HG03039 (cell line): ENCODE data around the gene ADIPOQ.
"Not testable (repeated sequence)": the region's sequence is repeated elsewhere in the genome, so short reads cannot be mapped to it uniquely, and the experiment has no call there.

ENCODE experiments used
- ATAC-seq: cut with Tn5 transposase; IDR thresholded peaks from one replicate; pipeline ENCODE4 v1.9.1; 2021; ENCODE audit warnings: mild to moderate bottlenecking, moderate library complexity; ENCODE audit not compliant: unreplicated experiment

Gene ADIPOQ

GRCh38 chr3:186870421-186871201, 28.1 kb downstream of the ADIPOQ start:
- no peak for ATAC-seq

DNA sequence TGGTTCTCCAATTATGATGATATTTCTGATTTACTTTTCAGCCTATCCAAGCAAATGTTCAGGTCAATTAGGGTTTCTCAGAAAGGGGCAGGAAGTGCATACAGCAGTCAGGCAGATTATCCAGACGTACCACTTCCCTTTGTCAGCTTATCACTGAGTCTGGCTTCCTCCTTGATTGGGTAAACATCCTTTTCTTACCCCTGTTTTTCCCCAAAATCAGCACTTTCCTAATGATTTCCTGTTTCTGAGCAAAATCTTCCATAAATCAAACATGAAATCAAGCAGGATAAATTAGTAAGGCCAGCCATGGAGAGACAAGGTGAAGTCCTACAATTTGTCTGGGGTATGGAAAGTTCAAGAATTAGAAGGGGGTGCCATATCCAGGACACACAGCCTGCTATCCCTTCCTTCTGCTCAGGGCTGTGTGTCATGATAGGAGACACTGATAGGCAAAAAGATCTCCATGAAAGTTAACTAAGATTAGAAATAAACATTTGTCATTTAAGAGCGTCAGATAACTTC, 29.0 kb downstream of the ADIPOQ start:
- no peak for ATAC-seq

DNA sequence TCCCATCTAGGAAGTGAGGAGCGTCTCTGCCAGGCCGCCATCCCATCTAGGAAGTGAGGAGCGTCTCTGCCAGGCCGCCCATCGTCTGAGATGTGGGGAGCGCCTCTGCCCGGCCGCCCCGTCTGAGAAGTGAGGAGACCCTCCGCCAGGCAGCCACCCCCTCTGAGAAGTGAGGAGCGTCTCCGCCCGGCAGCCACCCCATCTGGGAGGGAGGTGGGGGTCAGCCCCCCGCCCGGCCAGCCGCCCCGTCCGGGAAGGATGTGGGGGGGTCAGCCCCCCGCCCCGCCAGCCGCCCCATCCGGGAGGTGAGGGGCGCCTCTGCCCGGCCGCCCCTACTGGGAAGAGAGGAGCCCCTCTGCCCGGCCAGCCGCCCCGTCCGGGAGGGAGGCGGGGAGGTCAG, 31.3 kb downstream of the ADIPOQ start:
- not testable (repeated sequence) for ATAC-seq

GRCh38 chr3:186874216-186874615, 31.7 kb downstream of the ADIPOQ start:
- ATAC-seq = not testable (repeated sequence)

GRCh38 chr3:186874841-186875240, 32.3 kb downstream of the ADIPOQ start:
- not testable (repeated sequence) for ATAC-seq

DNA sequence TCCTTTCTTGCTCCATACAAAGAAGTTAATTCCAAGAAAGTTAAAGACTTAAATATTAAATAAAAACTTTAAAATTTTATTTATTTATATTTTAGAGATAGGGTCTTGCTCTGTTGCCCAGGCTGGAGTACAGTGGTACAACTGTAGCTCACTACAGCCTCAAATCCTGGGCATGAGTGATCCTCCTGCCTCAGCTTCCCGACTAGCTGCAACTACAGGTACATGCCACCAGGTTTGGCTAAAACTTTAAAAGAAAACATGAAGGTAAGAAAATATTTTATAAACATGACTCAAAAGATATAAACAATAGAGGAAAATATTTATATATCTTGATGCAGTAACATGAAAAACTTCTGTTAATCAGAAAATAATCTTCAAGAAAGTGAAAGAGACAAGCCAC, 33.2 kb downstream of the ADIPOQ start:
- ATAC-seq = no peak

DNA sequence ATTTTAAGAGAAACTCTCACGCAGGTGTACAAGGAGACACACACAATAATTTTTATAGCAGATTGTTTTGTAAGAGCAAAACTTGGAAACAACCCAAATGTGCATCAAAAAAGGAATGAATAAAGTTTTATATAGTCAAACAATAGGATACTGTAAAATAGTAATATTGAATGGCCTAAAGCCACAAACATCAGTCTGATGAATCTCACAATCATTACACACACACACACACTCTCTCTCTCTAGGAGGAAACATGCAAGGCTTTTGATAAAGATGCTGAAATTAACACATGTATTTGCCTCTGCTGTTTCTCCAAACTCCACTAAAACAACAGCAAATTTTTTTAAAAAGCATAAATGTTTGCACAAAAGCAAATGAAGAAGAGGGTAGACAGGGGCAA, 37.3 kb downstream of the ADIPOQ start:
- ATAC-seq = no peak

GRCh38 chr3:186880406-186880805, 37.9 kb downstream of the ADIPOQ start:
- ATAC-seq = no peak

GRCh38 chr3:186882150-186882524, 39.6 kb downstream of the ADIPOQ start:
- ATAC-seq = no peak

GRCh38 chr3:186882881-186883685, 40.6 kb downstream of the ADIPOQ start:
- no peak for ATAC-seq

DNA sequence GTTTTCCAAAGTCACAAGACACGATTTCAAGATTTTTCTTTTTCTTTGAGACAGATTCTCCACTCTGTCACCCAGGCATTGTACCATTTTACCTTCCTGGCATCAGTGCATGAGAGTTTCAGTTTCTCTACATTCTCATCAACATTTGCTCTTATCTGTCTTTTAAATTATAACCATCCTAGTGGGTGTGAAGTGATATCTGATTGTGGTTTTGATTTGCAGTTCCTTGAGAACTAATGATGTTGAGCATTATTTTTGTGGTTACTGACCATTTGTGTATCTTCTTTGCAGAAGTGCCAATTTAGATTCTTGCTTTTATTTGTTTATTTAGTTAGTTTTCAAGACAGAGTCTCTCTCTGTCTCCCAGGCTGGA, 41.2 kb downstream of the ADIPOQ start:
- ATAC-seq = no peak

- ATAC-seq = not testable (repeated sequence)
Measured at GRCh38 chr3:186884868-186885267, 42.4 kb downstream of the ADIPOQ start.

DNA sequence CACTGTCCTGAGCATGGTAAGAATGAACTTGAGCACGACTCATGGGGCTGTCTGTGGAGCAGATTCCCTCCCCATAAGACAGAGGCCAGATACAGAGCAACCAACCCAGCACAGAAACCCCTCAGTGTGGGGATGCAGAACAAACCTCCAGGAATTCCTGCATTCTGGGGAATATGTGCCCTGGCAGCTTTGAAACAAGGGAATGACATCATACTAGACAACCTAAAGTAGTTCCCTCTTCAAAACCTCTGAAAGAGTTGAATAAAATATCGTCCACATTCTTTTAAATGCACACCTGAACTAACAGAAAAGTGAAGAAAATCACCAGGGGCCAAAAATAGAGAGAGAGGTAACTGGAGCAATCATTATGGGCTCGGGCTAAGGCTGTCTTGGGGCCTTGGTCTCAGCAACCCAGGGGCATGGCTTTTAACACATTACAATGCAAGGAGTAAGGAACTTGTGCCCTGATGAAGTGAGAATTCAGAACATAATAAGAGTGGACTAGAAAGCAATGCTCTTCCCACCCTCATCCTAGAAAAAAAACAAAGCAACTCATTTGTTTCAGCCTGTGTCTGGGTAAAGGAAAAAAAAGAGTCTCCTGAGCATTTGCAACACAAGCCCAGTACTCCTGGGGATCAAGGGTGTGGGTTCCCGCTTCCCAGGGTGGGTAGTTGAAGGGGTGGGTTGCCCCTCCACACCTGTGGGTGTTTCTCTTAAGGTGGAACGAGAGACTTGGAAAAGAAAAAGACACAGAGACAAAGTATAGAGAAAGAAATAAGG, 43.9 kb downstream of the ADIPOQ start:
- no peak for ATAC-seq

GRCh38 chr3:186887507-186887938, 45.0 kb downstream of the ADIPOQ start:
- ATAC-seq = not testable (repeated sequence)

DNA sequence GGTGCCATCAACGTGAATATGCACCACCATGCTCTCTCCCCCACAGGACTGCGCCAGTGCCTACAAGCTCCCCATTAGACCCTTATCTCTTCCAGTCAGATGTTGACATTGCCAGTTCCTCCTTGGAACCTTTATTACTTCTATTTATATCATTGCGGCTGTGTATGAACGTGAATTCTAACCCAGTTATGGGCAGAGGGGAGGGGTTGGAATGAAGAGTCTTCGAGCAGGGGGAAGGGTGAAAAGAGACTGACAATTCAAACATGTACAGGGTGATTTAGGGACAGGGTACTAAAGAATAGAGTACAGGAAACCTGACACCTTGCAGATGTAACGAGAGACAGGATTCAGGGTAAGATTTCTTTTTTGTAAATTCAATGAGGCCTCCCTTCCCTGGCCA, 46.1 kb downstream of the ADIPOQ start:
- no peak for ATAC-seq

GRCh38 chr3:186889698-186890097, 47.2 kb downstream of the ADIPOQ start:
- not testable (repeated sequence) for ATAC-seq

GRCh38 chr3:186890911-186891310, 48.4 kb downstream of the ADIPOQ start:
- no peak for ATAC-seq

DNA sequence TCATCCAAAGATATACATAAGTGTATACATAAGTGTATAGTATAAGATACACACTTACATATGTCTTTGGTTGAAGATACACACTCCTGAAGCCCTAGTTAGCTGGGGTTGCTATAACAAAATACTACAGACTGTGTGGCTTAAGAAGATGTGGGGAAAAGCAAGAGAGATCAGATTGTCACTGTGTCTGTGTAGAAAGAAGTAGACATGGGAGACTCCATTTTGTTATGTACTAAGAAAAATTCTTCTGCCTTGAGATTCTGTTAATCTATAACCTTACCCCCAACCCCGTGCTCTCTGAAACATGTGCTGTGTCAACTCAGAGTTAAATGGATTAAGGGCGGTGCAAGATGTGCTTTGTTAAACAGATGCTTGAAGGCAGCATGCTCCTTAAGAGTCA, 50.6 kb downstream of the ADIPOQ start:
- ATAC-seq = not testable (repeated sequence)

DNA sequence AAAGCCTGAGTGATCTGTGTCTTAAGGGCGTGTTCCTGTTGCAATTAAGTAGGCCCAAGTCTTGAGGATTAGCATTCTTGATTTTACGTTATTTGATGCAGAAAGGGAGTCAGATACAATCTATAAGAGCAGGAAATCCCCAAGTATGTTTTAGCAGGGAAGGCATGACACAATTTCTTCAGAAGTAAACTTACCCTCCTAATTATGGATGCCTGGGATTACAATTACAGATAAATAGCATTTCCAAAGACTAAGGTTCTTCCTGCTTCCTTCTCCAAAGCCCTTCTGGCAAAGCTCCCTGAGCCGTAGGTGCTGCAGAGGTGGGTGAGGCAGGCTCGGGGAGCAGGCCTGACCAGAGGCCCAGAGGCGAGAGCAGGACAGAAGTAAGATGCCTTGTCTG, 52.9 kb downstream of the ADIPOQ start:
- no peak for ATAC-seq

DNA sequence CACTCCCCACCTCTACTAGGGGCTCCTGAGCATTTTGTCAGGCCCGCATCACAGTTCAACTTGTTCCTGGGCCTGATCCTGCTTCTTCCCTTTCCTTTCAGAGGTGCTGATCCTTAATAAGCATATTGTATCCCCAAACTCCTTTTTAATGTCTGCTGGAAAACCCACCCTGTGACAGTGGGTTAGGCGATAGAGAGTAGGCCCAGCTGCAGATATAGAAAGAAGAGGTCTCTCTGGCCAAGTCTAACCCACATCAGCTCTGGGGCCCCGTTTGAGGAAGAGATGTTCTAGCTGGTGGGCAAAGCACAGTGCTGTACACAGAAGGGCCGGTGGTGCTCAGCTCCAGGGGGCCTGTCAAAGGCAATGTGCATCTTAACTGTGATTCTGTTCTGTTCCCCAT, 53.5 kb downstream of the ADIPOQ start:
- ATAC-seq = no peak

DNA sequence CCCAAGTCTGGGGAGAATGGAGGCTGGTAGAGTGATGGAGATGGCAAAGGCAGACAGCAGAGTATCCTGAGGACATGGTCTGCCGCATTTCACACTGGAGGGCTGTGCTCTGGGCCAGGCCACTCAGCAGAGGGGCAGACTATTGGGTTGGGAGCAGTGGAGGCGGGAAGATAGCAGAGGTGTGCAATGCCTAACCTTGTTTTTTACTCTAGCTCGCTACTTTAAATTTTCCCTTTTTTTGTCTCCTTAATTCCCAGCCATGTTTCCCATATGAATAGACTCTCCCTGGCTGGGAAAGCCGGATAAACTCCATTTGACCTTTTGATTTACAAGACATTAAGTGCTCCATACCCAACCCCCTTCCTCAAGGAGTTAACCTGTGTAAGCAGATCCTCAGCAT, 54.4 kb downstream of the ADIPOQ start:
- no peak for ATAC-seq
